Epithelial cell of proximal tubule (primary cell): Measurements from ENCODE around the gene PPA2. TPM values are rescaled to one million over a fixed set of nuclear protein-coding genes. Genes with fewer than 3 reads are reported as not detected.

Source experiments
- DNase-seq: peaks from one replicate; pipeline ENCODE4 v3.0.0-alpha.2; 2011; ENCODE audit warnings: low read depth
- H3K4me3 ChIP-seq: 2 replicates; pipeline ENCODE4 v1.5.1; 2011; ENCODE audit warnings: low read depth, mild to moderate bottlenecking, low read length
- CTCF ChIP-seq: conservative IDR thresholded peaks from 2 replicates; pipeline ENCODE4 v1.5.1; 2012; ENCODE audit warnings: low read depth, mild to moderate bottlenecking, low read length
- total RNA-seq: library from RNA; depleted of rRNA; stranded (reverse); fragments of >200 nt; gene quantifications from 2 replicates; pipeline ENCODE4 v1.2.3, GENCODE V29; 2015

The PPA2 gene
- total RNA-seq, 1 donor from 2014 or later = 156 TPM

DNA sequence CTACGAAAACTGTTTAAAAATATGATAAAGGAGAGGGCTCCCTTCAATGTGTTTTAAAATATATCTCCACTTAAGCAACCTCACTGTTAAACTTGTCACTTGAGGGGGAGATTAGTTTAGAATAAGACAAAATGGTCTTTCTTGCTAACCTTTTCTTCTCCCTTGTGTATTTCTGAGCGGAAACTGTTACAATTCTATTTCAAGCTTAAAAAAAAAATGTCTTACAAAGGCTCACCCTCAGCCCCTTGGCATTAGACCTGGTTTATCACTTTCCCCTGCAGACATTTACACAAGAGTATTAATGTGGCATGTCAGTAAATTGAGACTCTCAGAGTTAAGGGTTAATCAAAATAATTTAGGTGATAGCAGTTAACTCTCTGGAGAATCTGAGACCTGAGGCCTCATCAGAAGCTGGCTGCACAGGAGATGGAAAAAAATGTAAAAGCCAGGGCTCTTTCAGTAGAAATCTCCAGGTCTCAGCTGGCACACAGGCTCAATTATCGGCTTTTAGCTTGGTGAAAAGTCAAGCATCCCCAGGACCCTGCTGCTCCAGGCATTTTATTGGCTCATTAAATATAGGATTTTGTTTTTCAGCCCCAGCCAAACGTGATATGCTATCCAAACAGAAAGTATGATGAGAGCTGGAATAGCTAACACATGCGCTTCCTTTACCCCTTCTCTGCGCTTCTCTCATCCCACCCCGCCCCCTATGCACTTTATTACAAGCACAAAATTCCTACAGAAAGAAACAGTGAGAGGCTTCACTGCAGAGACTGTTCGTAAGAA lies 130.5 kb downstream of the PPA2 start:
- H3K4me3 ChIP-seq = no peak overlapping the region
- no peak for DNase-seq
- no peak for TF ChIP-seq CTCF

GRCh38 chr4:105329081-105329480 lies 144.8 kb downstream of the PPA2 start:
- TF ChIP-seq CTCF = no peak
- no peak for DNase-seq
- H3K4me3 ChIP-seq = no peak overlapping the region

- DNase-seq = no peak
- no peak for TF ChIP-seq CTCF
- no peak overlapping the region for H3K4me3 ChIP-seq
Measured at GRCh38 chr4:105327956-105328355, 145.9 kb downstream of the PPA2 start.

- no peak for TF ChIP-seq CTCF
- no peak for DNase-seq
- no peak overlapping the region for H3K4me3 ChIP-seq
Measured at GRCh38 chr4:105327222-105327621, 146.6 kb downstream of the PPA2 start.

Other genes with a start within 250 kb of the PPA2 start
- gene ARHGEF38, start 78.6 kb upstream of the PPA2 start, total RNA-seq = 0.07 and 0.46 TPM in 2 replicates
- gene INTS12, start 234.6 kb upstream of the PPA2 start, total RNA-seq = 9.1 and 15.4 TPM in 2 replicates
- gene GSTCD, start 234.7 kb upstream of the PPA2 start, total RNA-seq = 22.7 and 28.8 TPM in 2 replicates